ENCODE data around the gene PI4KB.
"Not testable (repeated sequence)": the region's sequence is repeated elsewhere in the genome, so short reads cannot be mapped to it uniquely, and the experiment has no call there.

PI4KB gene

DNA sequence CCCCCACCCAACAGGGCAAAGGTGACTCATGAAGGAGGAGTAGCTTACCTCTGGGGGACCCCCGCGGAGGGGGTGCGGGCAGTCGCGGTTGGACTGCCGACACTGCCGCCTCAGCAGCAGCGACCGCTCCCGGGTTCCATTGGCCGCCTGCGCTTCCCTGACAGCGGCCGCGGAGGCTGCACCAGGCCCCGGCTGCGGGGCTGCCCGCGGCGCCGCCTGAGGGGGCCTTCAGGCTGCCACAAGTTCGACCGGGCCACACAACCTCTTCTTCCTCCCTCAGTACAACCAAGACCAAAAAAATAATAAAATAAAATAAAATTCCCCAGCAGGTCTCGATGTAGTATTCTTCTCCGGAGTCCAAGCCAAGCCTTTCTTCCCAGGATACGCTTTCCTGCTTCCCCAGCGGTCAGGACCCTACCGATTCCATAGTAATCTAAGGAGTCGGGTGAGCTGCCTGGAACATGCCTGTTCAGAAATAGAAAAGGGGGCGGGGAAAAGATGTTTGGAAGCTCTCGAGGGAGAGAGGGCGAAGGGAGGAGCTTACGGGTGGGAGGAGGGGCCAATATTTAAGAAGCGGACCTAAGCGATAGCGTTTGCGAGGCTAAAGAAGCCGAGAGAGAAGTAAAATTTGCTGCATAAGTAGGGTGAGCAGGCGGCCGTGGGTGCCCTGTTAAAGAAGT, at the start of gene PI4KB:
Gene PI4KB, minus strand, starts transcription at position 194 of the 680 bp plus-strand sequence. CDS start 10,935 bp downstream, outside the sequence.
- peak; percentile 88 for DNase-seq

GRCh38 chr1:151373196-151373595, 46.0 kb upstream of the PI4KB start:
- DNase-seq: no peak

DNA sequence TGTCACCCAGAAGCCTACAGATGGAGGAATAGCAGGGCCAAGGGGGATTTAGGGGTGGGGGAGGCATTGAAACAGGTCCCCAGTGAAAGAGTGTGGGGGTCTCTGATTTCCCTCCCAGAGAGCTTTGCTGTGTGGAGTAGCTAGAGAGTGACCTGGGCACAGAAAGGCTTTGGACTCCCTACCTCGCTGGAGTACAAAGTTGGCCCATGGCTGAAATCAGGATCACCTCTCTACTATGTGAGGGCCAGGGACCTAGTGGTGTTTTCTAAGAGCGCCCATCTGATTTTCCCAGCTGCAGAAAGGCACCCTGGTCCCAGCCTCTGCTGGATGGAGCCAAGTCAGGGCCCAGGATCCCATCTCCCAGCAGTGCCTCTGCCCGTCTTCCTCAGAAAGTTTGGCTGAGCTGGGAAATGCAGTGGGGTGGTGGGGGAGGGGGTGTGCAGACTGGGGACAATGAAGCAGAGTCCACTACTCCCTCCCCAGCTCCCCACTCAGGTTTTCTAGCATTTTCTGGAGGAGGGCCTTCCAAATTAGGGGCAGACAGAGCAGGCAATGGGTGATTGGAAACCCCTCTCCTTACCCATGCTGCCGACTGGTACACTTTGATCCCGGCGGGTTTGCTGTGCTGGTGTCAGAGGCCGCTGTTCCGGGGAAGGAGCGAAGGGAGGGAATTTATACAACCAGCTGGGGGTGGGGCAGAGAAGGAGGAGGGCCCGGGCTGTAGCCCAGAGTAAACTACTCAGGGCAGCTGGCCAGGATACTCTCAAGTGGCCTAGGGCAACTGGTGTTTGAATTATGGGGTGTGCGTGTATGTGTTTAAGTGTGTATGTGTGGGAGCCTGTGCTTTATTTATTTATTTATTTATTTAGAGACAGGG, 45.1 kb upstream of the PI4KB start, which contains the start of gene SELENBP1:
Gene SELENBP1, minus strand, starts transcription at position 648 of the 877 bp plus-strand sequence. Its CDS starts 64 bp downstream, at position 584.
- no peak for DNase-seq

DNA sequence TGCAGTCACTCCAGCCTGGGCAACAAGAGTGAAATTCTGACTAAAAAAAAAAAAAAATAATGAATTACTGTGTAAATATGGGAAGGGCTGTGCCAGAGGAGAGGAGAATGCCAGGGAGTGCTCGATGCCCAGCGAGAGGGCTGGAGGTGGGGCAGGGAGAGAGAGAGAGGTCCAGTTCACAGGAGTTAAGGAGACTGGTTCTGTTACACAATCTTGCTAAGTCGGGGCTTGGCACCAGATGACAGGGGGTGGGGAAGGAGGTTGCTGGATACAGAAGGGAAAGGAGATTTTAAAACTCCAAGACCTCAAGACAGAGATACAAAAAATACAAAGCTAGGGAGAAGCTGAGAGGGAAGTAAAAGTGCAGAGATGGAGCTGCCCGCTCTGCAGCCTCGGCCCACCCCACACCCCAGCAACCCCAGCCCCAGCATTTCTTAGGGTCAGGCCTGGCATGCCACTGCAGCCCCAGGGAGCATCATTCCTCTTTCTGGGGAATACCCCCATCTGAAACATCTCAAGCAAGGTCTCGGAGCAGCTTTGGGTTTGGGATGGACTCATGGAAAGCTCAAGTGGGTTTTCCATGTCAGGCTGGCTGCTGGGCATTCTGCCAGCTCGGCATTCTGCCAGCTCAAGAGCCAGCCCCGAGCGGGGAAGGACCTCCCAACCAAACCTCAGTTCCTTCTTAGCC, 44.3 kb upstream of the PI4KB start:
- no peak for DNase-seq

- DNase-seq: no peak
Observed at GRCh38 chr1:151370211-151370911, 43.1 kb upstream of the PI4KB start.

DNA sequence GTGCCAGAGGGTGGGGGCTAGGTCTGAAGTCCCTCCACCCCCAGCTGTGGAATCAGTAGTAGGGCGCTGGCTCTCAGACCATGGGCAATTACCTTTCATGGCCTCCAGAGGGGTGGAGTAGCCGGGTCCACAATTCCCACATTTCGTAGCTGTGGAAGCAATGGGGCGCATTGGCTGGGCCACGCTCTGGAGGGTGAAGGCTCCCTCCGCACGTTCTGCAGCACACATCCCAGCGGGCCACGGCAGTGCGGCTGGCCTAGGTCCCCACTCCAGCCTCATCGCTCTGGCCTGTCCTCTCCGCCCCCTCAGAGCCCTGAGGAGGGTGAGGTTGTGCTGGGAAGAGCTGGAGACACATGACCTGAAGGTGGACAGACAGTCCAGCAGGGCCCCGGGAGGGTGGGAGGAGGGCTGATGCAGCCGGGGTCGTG, 42.4 kb upstream of the PI4KB start:
- DNase-seq: no peak

- DNase-seq: no peak
Observed at GRCh38 chr1:151369302-151369610, 42.0 kb upstream of the PI4KB start.

DNA sequence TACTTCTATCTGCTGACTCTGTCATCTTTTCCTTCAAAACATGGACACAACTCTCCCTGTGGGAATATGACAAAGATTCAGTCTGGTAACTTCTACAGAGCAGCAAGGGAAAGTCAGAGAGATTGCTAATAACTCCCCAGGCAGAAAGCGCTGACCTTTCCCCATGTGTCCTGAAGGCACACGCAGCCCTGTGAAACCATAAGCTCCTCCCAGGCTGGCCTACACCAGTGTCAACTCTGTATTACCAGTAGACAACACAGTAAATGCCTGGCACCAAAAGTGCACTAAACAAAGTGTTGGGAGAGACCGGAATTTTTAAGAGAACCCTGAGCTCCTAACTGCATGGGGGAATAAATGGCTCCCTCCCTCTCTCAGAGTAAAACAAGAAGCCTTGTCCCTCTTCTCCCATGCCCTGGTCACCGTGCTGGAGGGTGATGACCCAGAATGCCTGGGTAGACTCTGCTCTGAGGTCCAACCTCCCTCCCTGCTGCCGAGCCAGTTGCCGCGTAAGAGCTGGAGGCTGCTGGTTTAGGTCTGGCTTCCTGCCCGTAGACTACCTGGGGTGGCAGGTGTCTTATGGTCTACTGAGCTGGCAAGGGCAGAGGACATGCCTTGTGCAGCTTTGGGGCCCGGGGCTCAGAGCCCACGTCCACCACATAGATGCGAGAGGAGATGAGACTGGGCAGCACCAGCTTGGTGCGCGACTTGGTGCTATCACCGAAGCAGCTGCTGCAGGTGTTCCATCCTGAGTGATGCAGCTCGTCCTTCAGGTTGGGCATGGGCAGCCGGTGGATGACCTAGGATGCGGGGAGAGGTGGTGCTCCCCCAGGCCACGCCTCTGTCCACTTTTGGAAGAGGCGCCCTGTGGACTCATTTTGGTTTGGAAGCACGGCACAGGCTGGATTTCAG, 41.4 kb upstream of the PI4KB start:
- no peak for DNase-seq

- DNase-seq: no peak
Observed at GRCh38 chr1:151367658-151368392, 40.6 kb upstream of the PI4KB start.

DNA sequence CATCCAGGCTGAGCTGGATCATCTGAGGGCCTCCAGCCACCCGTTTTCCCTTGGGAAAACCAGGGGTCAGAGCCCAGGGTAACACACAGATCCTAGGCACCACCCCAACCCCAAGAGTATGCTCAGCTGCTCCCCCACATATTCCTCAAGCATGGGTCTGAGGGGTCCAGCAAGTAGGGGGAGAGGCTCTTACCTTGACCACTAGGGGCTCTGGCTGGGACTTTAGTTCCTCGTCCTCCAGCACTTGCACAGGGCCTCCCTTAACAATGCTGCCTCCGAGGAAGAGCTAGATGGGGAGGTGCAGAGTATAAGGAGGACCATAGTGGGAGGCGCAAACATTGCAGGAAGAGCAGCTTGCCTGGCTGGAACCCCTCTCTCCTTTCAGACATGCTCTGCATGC, 37.8 kb upstream of the PI4KB start:
- no peak for DNase-seq

DNA sequence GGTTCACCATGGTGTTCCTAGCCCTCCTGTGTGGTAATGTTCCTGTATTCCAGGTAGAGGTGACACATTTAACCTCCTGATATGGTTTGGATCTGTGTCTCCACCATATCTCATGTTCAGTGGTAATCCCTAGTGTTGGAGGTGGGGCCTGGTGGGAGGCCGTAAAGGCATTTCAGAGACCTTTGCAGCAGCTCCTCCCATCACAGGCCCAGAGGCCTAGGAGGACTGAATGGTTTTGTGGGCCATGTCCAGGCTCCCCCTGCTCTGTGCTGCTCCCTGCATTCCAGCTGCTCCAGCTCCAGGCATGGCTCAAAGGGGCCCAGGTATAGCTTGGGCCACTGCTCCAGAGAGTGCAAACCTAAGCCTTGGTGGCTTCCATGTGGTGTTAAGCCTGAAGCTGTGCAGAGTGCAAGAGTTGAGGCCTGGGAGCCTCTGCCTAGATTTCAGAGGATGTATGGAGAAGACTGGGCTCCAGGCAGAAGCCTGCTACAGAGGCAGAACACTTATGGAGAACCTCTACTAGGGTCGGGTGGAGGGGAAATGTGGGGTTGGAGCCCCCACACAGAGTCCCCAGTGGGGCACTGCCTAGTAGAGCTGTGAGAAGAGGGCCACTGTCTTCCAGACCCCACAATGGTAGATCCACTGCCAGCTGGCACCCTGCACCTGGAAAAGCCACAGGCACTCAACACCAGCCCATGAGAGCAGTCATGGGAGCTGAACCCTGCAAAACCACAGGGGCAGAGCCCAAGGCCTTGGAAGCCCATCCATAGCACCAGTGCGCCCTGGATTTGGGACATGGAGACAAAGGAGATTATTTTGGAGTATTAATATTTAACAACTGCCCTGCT, 35.3 kb upstream of the PI4KB start:
- DNase-seq: no peak

DNA sequence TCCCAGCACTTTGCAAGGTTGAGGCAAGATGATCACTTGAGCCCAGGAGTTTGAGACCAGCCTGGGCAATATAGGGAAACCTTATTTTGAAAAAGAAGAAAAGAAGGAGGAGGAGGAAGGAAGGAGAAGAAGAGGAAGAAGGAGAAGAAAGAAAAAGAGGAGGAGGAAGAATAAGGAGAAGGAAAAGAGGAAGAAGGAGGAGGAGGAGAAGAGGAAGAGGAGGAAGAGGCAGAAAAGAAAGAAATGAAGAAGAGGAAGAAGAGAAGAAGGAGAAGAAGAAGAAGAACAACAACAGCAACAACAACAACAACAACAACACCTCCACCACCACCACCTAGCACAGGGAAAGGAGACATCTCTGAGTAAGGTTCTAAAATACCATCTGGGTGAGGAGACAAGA, 34.7 kb upstream of the PI4KB start:
- no peak for DNase-seq

- DNase-seq: no peak
Observed at GRCh38 chr1:151356696-151357095, 29.5 kb upstream of the PI4KB start.

DNA sequence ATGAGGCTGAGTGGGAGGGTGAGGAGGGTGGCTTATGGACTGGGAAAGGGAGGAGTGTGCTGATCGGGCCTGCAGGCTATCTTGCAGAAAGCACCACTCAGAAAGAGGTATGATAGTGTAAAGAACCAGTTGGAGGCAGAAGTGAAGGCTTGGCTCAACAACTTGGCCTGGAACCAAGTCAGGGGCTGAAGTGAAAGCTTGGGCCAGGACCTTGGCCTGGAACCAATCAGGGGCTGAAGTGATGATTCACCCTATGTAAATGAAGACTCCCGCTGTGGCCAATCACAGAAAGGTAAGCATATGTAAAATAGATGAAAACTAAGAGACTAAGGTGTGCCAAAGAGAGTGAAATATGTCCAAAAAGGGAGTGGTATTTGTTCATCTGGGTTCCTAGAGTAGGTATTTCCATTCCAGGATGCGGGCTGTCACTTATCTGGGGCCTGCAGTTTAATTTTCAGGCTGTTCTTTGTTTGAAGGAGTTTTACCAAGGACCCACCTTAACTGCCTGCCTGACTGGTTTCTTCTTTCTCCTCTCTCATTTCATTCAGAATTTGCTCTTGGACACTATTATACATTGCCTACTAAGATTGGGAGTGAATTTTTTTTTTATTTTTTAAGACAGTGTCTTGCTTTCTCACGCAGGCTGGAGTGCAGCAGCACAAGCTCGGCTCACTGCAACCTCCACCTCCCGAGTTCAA, 25.0 kb upstream of the PI4KB start:
- DNase-seq: no peak

DNA sequence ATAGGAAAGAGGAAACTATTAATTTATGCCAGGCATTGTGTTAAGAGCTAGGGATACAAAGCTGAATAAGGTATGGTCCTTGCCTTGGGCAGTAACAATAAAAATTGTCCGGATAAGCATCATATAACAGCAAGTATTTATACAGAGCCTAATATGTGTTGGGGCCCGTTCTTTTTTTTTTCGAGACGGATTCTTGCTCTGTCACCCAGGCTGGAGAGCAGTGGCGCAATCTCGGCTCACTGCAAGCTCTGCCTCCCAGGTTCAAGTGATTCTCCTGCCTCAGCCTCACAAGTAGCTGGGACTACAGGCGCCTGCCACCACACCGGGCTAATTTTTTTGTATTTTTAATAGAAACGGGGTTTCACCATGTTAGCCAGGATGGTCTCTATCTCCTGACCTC, 23.1 kb upstream of the PI4KB start:
- DNase-seq: not testable (repeated sequence)

GRCh38 chr1:151347523-151348246, 20.5 kb upstream of the PI4KB start:
- DNase-seq: no peak

DNA sequence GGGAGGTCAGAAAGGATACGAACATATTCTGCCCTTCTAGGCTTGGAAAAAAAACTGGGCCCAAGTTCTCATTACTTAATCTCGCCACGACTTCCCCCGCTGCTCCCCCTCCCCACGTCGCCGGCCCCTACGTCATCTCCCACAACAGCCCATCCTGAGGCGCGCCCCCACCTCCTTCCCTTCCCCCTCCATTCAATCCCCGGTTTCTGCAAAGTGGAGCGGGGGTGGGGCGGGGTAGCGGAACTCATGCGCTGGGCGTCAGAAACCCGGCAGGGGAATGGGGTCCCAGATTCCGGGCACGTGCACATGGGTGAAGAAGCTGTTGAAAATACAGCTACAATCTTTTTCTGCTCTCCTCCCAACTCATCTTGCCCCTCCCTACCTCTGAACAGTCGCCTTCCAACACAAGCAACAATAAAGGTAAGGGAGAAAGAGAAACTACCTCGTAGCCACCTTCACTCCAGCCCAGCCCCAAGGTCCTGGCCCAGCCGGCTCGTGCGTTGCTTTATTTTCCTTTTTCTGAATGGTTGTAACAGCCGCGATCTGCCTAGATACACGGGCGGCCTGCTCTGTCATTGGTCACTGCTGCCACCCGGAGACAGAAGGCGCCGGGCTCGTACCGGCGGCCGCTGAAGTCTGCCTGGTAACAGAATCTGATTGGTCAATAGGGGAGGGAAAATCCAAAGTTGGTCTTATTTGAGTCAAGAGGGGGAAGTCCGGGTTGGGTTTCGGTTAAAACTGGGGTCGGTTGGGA, 19.7 kb upstream of the PI4KB start, which contains the start of gene RFX5:
Gene RFX5, minus strand, starts transcription at position 484 of the 754 bp plus-strand sequence. CDS start 932 bp downstream, outside the sequence.
- DNase-seq: peak; percentile 92
